ENCODE results near the gene RNF115.

GRCh38 chr1:145757420-145757819 is 66.5 kb downstream of the RNF115 start:
- TF ChIP-seq, protein P1, sequence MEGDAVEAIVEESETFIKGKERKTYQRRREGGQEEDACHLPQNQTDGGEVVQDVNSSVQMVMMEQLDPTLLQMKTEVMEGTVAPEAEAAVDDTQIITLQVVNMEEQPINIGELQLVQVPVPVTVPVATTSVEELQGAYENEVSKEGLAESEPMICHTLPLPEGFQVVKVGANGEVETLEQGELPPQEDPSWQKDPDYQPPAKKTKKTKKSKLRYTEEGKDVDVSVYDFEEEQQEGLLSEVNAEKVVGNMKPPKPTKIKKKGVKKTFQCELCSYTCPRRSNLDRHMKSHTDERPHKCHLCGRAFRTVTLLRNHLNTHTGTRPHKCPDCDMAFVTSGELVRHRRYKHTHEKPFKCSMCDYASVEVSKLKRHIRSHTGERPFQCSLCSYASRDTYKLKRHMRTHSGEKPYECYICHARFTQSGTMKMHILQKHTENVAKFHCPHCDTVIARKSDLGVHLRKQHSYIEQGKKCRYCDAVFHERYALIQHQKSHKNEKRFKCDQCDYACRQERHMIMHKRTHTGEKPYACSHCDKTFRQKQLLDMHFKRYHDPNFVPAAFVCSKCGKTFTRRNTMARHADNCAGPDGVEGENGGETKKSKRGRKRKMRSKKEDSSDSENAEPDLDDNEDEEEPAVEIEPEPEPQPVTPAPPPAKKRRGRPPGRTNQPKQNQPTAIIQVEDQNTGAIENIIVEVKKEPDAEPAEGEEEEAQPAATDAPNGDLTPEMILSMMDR (IDR thresholded peaks at IDR 0.05): no peak
- TF ChIP-seq POLR2AphosphoS5 (IDR thresholded peaks at IDR 0.05) (no peak), POLR2A (IDR thresholded peaks at IDR 0.05) (no peak)
